Activated CD4-positive, alpha-beta memory T cell treated with anti-CD3 and anti-CD28 coated beads for 36 hours (primary cell): Measurements from ENCODE around the gene CFAP57. TPM values are rescaled to one million over a fixed set of nuclear protein-coding genes. Genes with fewer than 3 reads are reported as not detected.

ENCODE experiments used
- CTCF ChIA-PET: fragments of 350-600 bp; sonication (Branson Sonifier 250); formaldehyde crosslinking; loops from one replicate; lab custom pipeline; 2021; ENCODE audit warnings: antibody characterized with exemption, inconsistent platforms; lab: Charles Lee
- POLR2A ChIA-PET: fragments of 350-600 bp; sonication (Branson Sonifier 250); formaldehyde crosslinking; loops from one replicate; lab custom pipeline; 2021; ENCODE audit warnings: antibody characterized with exemption; lab: Charles Lee
- DNase-seq: peaks from one replicate; pipeline ENCODE4 v3.0.0-alpha.2; 2020
- H3K27ac Mint-ChIP-seq: one replicate; pipeline ENCODE4 v1.8.0; 2021; ENCODE audit warnings: mixed read lengths
- H3K27me3 Mint-ChIP-seq: one replicate; pipeline ENCODE4 v1.8.0; 2021; ENCODE audit warnings: mixed read lengths
- H3K36me3 Mint-ChIP-seq: one replicate; pipeline ENCODE4 v1.8.0; 2021; ENCODE audit warnings: mixed read lengths
- H3K4me1 Mint-ChIP-seq: one replicate; pipeline ENCODE4 v1.8.0; 2021; ENCODE audit warnings: low read depth, mixed read lengths
- H3K4me3 Mint-ChIP-seq: one replicate; pipeline ENCODE4 v1.8.0; 2021; ENCODE audit warnings: mild to moderate bottlenecking, mixed read lengths
- H3K9me3 Mint-ChIP-seq: one replicate; pipeline ENCODE4 v1.8.0; 2021; ENCODE audit warnings: mixed read lengths
- intact Hi-C: fragments of 100-400 bp; cut with micrococcal nuclease; formaldehyde crosslinking; loops from one replicate; pipeline ENCODE4 v1.15.1; 2023
- total RNA-seq, 2 experiments: library from RNA; stranded (reverse); gene quantifications; one replicate each; pipeline ENCODE4 v1.2.3, GENCODE V29; 2021

CFAP57 gene
- total RNA-seq, 2 experiments from 2014 or later, result 0.43 TPM; not detected in 1

DNA sequence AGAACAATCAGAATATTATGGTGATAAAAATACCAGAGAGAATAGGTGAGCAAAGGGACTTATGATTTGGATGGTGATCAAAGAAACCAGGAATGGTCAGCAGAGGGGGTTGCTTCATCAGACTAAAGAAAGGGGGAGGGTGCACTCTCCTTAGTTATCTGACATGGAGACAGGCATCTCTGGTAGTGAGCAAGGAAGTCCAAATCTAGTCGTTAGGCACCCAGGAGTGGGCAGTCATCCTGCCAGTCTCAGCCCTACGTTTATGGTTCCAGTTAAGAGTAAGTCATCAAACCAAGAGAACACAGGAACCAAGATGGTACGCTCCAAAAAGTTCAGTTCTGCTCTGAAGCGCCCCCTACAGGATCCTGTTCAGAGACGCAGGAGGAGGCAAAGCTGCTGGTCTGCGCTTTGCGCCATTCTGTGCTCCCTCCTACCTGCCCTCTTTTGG lies 28.7 kb upstream of the CFAP57 start:
- ChIA-PET POLR2A (no interaction called here), CTCF (no interaction called here)
- intact Hi-C loops, result no loop called here
- Mint-ChIP-seq H3K36me3 (no peaks in the 10 kb centered on the region), H3K27ac (no peak overlapping the region), H3K4me1 (peaks cover 2% of the 10 kb centered on the region), H3K27me3 (peaks cover 50% of the 10 kb centered on the region), H3K4me3 (no peak overlapping the region), H3K9me3 (no peaks in the 10 kb centered on the region)
- DNase-seq, result peak; percentile 28

GRCh38 chr1:43144237-43144636 lies 27.9 kb upstream of the CFAP57 start:
- Mint-ChIP-seq H3K4me1 (peaks cover 3% of the 10 kb centered on the region), H3K36me3 (no peaks in the 10 kb centered on the region), H3K27ac (no peak overlapping the region), H3K9me3 (no peaks in the 10 kb centered on the region), H3K4me3 (no peak overlapping the region), H3K27me3 (peaks cover 57% of the 10 kb centered on the region)
- CTCF ChIA-PET, result no interaction called here
- POLR2A ChIA-PET, result no interaction called here
- intact Hi-C loops, result no loop called here
- DNase-seq, result no peak

GRCh38 chr1:43147625-43148327 lies 24.4 kb upstream of the CFAP57 start:
- H3K27me3 Mint-ChIP-seq, result peaks cover 56% of the 10 kb centered on the region
- ChIA-PET POLR2A (interaction anchor here (0.7 kb wide), 1 partner anchor 24 kb away, joined by 3 read pairs; the partner anchor contains the start of genes CFAP57 and EBNA1BP2), CTCF (no interaction called here)
- no peaks in the 10 kb centered on the region for H3K36me3 Mint-ChIP-seq
- intact Hi-C loops, result no loop called here
- peak overlapping the region; percentile 2 for H3K4me3 Mint-ChIP-seq
- DNase-seq, result peak; percentile 60
- no peaks in the 10 kb centered on the region for H3K9me3 Mint-ChIP-seq
- H3K4me1 Mint-ChIP-seq, result peaks cover 3% of the 10 kb centered on the region
- H3K27ac Mint-ChIP-seq, result no peak overlapping the region

DNA sequence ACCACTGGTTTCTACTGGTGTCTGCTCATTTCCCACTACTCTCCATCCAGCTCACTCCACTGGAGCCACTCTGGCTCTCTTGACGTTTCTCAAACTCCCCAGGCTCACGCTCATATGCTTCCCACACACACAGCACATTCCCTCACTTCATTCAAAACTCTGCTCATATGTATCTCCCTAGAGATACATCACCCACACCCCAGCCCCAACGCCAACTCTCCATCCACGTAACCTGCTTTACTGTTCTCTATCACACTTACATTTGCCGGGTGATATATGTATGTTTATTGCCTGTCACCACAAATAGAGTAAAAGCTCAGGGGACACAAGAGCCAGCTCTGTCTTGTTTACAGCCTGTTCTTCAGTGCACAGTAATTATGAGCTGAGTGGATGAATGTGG lies 22.2 kb upstream of the CFAP57 start:
- no peaks in the 10 kb centered on the region for H3K36me3 Mint-ChIP-seq
- no peak for DNase-seq
- intact Hi-C loops, result no loop called here
- ChIA-PET CTCF (no interaction called here), POLR2A (no interaction called here)
- no peak overlapping the region for H3K27ac Mint-ChIP-seq
- no peak overlapping the region for H3K4me3 Mint-ChIP-seq
- H3K9me3 Mint-ChIP-seq, result no peaks in the 10 kb centered on the region
- H3K27me3 Mint-ChIP-seq, result peaks cover 37% of the 10 kb centered on the region
- H3K4me1 Mint-ChIP-seq, result peaks cover 3% of the 10 kb centered on the region

GRCh38 chr1:43152866-43153265 lies 19.3 kb upstream of the CFAP57 start:
- Mint-ChIP-seq H3K4me1 (peaks cover 3% of the 10 kb centered on the region), H3K27me3 (peaks cover 21% of the 10 kb centered on the region), H3K4me3 (no peak overlapping the region), H3K36me3 (no peaks in the 10 kb centered on the region), H3K27ac (no peak overlapping the region), H3K9me3 (no peaks in the 10 kb centered on the region)
- CTCF ChIA-PET, result no interaction called here
- POLR2A ChIA-PET, result no interaction called here
- DNase-seq, result no peak
- intact Hi-C loops, result no loop called here

- H3K4me1 Mint-ChIP-seq, result peaks cover 1% of the 10 kb centered on the region
- POLR2A ChIA-PET, result no interaction called here
- intact Hi-C loops, result no loop called here
- CTCF ChIA-PET, result no interaction called here
- no peak for DNase-seq
- no peaks in the 10 kb centered on the region for H3K36me3 Mint-ChIP-seq
- H3K27ac Mint-ChIP-seq, result no peak overlapping the region
- H3K27me3 Mint-ChIP-seq, result peaks cover 19% of the 10 kb centered on the region
- no peaks in the 10 kb centered on the region for H3K9me3 Mint-ChIP-seq
- no peak overlapping the region for H3K4me3 Mint-ChIP-seq
Measured at GRCh38 chr1:43153443-43153842, 18.7 kb upstream of the CFAP57 start.

GRCh38 chr1:43156026-43156425 lies 16.1 kb upstream of the CFAP57 start:
- intact Hi-C loops, result no loop called here
- ChIA-PET POLR2A (no interaction called here), CTCF (no interaction called here)
- Mint-ChIP-seq H3K27me3 (peaks cover 3% of the 10 kb centered on the region), H3K4me3 (no peak overlapping the region), H3K4me1 (no peaks in the 10 kb centered on the region), H3K9me3 (no peaks in the 10 kb centered on the region), H3K27ac (no peak overlapping the region), H3K36me3 (no peaks in the 10 kb centered on the region)
- DNase-seq, result no peak

GRCh38 chr1:43165162-43165561 lies 7.0 kb upstream of the CFAP57 start:
- Mint-ChIP-seq H3K4me3 (no peak overlapping the region), H3K9me3 (no peaks in the 10 kb centered on the region), H3K27ac (no peak overlapping the region), H3K27me3 (no peaks in the 10 kb centered on the region), H3K4me1 (peaks cover 7% of the 10 kb centered on the region), H3K36me3 (peaks cover 51% of the 10 kb centered on the region)
- intact Hi-C loops, result no loop called here
- ChIA-PET POLR2A (no interaction called here), CTCF (interaction anchor here (1.3 kb wide), 1 partner anchor 92 kb away, joined by 4 read pairs; no protein-coding TSS in a partner anchor)
- DNase-seq, result no peak

- peaks cover 55% of the 10 kb centered on the region for H3K36me3 Mint-ChIP-seq
Measured at GRCh38 chr1:43165765-43166164, 6.4 kb upstream of the CFAP57 start.

GRCh38 chr1:43171312-43171875 lies 736 bp upstream of the CFAP57 start:
- no peaks in the 10 kb centered on the region for H3K9me3 Mint-ChIP-seq
- ChIA-PET CTCF (interaction anchor here (0.7 to 1.7 kb wide), 5 partner anchors 56 to 404 kb away, joined by 3 to 5 read pairs (median 4); partner anchors contain the start of genes C1orf50, ELOVL1 and P3H1), POLR2A (interaction anchor here (1.2 to 1.5 kb wide), 2 partner anchors 24 to 405 kb away, joined by 3 to 4 read pairs; partner anchors contain the start of genes C1orf50 and P3H1)
- peaks cover 27% of the 10 kb centered on the region for H3K4me1 Mint-ChIP-seq
- DNase-seq, result no peak
- H3K27ac Mint-ChIP-seq, result peak overlapping the region; percentile 3
- H3K27me3 Mint-ChIP-seq, result peaks cover 10% of the 10 kb centered on the region
- H3K36me3 Mint-ChIP-seq, result peaks cover 35% of the 10 kb centered on the region
- H3K4me3 Mint-ChIP-seq, result peak overlapping the region; percentile 98
- intact Hi-C loops, result loop anchor here (5.0 kb wide), 1 partner anchor 214 kb away; the partner anchor contains the start of gene SLC2A1

More at GRCh38 chr1:43165765-43166164, 6.4 kb upstream of the CFAP57 start:
- intact Hi-C loops, result no loop called here
- CTCF ChIA-PET, result interaction anchor here (1.3 kb wide), 1 partner anchor 92 kb away, joined by 4 read pairs; no protein-coding TSS in a partner anchor
- Mint-ChIP-seq H3K27ac (no peak overlapping the region), H3K27me3 (no peaks in the 10 kb centered on the region), H3K9me3 (no peaks in the 10 kb centered on the region), H3K4me3 (no peak overlapping the region), H3K4me1 (peaks cover 14% of the 10 kb centered on the region)
- POLR2A ChIA-PET, result no interaction called here
- no peak for DNase-seq

- H3K36me3 Mint-ChIP-seq, result peaks cover 26% of the 10 kb centered on the region
- peak overlapping the region; percentile 98 for H3K4me3 Mint-ChIP-seq
- intact Hi-C loops, result loop anchor here (1.0 to 5.0 kb wide), 7 partner anchors 186 to 478 kb away; partner anchors contain the start of genes C1orf50, CDC20, KDM4A and MED8
- peak; percentile 92 for DNase-seq
- ChIA-PET POLR2A (interaction anchor here (1.1 to 1.5 kb wide), 4 partner anchors 25 to 478 kb away, joined by 3 to 4 read pairs (median 3); partner anchors contain the start of genes C1orf50, ERMAP, KDM4A and P3H1), CTCF (interaction anchor here (1.0 to 1.7 kb wide), 2 partner anchors 196 to 405 kb away, joined by 4 read pairs; partner anchors contain the start of genes C1orf50, ELOVL1 and P3H1)
- peaks cover 27% of the 10 kb centered on the region for H3K4me1 Mint-ChIP-seq
- peaks cover 19% of the 10 kb centered on the region for H3K27me3 Mint-ChIP-seq
- H3K27ac Mint-ChIP-seq, result peak overlapping the region; percentile 76
- no peaks in the 10 kb centered on the region for H3K9me3 Mint-ChIP-seq
Measured at GRCh38 chr1:43172527-43172972, 420 bp downstream of the CFAP57 start.

DNA sequence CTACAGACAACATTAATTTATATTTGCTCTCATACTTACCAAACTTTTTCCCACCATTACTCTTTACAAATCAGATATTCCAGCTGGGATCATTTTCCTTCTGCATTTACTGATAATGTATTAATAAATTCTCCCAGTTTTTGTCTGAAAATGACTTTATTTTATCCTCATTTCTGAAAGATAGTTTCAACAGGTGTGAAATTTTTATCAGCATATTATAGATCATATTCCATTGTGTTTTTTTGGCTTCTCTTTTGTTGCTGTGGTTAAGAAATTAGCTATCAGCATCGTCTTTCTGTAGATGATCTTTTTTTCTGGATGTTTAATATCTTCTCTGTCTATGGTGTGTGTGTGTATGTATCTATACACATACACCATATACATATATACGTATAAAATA lies 2.7 kb downstream of the CFAP57 start:
- POLR2A ChIA-PET, result no interaction called here

More for the DNA sequence above, 2.7 kb downstream of the CFAP57 start:
- Mint-ChIP-seq H3K36me3 (peaks cover 9% of the 10 kb centered on the region), H3K27me3 (peaks cover 21% of the 10 kb centered on the region), H3K9me3 (no peaks in the 10 kb centered on the region), H3K4me1 (peaks cover 22% of the 10 kb centered on the region), H3K4me3 (no peak overlapping the region), H3K27ac (no peak overlapping the region)
- CTCF ChIA-PET, result no interaction called here
- intact Hi-C loops, result loop anchor here (5.0 kb wide), 1 partner anchor 218 kb away; the partner anchor contains the start of gene SLC2A1
- DNase-seq, result no peak
